DOHH2 (cell line): ENCODE measurements around the gene DRAXIN.

Experiments
- H3F3A ChIP-seq: fragments of 200-600 bp; sonication (generic), shearing (Covaris generic); 2 replicates; pipeline ENCODE4 v1.6.0; 2016; ENCODE audit warnings: antibody characterized with exemption, mild to moderate bottlenecking; ENCODE audit not compliant: control insufficient read depth, insufficient read depth
- H3K27ac ChIP-seq: fragments of 200-600 bp; sonication (generic); 2 replicates; pipeline ENCODE4 v1.5.1; 2014; ENCODE audit warnings: low read depth, mild to moderate bottlenecking, low read length, moderate library complexity
- H3K27me3 ChIP-seq: fragments of 200-600 bp; sonication (generic); 2 replicates; pipeline ENCODE4 v1.6.1; 2014; ENCODE audit warnings: mild to moderate bottlenecking, low read length, mixed read lengths; ENCODE audit not compliant: control insufficient read depth
- H3K36me3 ChIP-seq: fragments of 200-600 bp; sonication (generic); 2 replicates; pipeline ENCODE4 v1.6.1; 2014; ENCODE audit warnings: mild to moderate bottlenecking, low read length, moderate library complexity, mixed read lengths; ENCODE audit not compliant: control insufficient read depth
- H3K4me1 ChIP-seq: fragments of 200-600 bp; sonication (generic); 2 replicates; pipeline ENCODE4 v1.6.1; 2014; ENCODE audit warnings: mild to moderate bottlenecking, low read length, mixed read lengths; ENCODE audit not compliant: control insufficient read depth
- H3K4me2 ChIP-seq: fragments of 200-600 bp; sonication (generic); 2 replicates; pipeline ENCODE4 v1.6.0; 2014; ENCODE audit warnings: mild to moderate bottlenecking, low read length, moderate library complexity
- H3K4me3 ChIP-seq: fragments of 200-600 bp; sonication (generic); 2 replicates; pipeline ENCODE4 v1.5.1; 2014; ENCODE audit warnings: mild to moderate bottlenecking, low read length, mixed read lengths
- H3K79me2 ChIP-seq: fragments of 200-600 bp; sonication (generic); 2 replicates; pipeline ENCODE4 v1.6.1; 2014; ENCODE audit warnings: mild to moderate bottlenecking, low read length, mixed read lengths; ENCODE audit not compliant: control insufficient read depth
- H3K9me2 ChIP-seq: fragments of 200-600 bp; sonication (generic); replicated peaks from 2 replicates; pipeline ENCODE4 v1.6.1; 2014; ENCODE audit warnings: mild to moderate bottlenecking, low read length, mixed read lengths; ENCODE audit not compliant: control insufficient read depth
- H3K9me3 ChIP-seq: fragments of 200-600 bp; sonication (generic); 2 replicates; pipeline ENCODE4 v1.6.1; 2014; ENCODE audit warnings: antibody characterized with exemption, low read length, mixed read lengths; ENCODE audit not compliant: control insufficient read depth, insufficient read depth
- H4K20me1 ChIP-seq: fragments of 200-600 bp; sonication (generic); 2 replicates; pipeline ENCODE4 v1.6.0; 2014; ENCODE audit warnings: low read depth, mild to moderate bottlenecking, antibody characterized with exemption, low read length, moderate library complexity; ENCODE audit not compliant: control insufficient read depth, insufficient read depth
- EZH2phosphoT487 ChIP-seq: fragments of 200-600 bp; sonication (generic); IDR thresholded peaks from 2 replicates; pipeline ENCODE4 v1.6.1; 2017; ENCODE audit warnings: borderline replicate concordance, mild to moderate bottlenecking, antibody characterized with exemption, low read length, moderate library complexity, mixed read lengths
- TF ChIP-seq, protein P1 (sequence below): fragments of 200-600 bp; sonication (generic); IDR thresholded peaks from one replicate; pipeline ENCODE4 v1.5.1; 2014; ENCODE audit warnings: antibody characterized with exemption, mild to moderate bottlenecking, low read depth, low read length; ENCODE audit not compliant: poor library complexity, severe bottlenecking

The DRAXIN gene

DNA sequence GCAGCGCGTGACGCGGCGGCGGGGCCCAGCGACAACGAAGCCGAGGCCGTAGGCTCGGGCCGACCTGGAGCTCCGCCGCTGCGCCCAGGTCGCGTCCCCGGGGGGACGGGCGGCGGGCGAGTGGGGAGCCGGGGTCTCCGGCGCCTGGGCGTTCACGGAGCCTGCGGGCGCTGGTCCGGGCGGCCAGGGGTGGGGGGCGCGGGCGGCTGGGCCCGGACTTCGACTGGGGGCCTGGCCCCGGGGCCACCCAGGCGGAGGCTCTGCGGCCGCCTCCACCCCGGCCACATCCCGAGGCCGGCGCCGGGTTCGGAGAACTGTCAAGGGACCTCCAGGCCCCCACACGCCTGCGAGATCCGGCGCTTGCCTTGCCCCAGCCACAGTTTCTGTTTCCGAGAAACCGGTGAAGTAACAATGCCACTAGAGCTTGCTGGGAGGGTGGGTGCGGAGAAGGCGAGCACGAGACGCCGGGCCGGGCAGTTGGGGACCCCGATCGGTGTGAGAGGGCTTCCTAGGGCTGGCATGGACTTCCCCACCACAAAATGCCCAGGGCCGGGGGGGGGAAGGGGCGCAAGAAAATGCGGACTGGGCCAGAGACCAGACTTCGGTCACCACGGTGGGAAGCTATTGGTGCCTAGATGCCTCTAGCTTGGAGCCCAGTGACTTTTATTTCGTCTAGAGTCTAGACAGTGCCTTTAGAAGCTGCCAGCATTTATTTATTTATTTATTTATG is 27.0 kb upstream of the DRAXIN start:
- no peaks in the 10 kb centered on the region for H3K36me3 ChIP-seq
- H3K9me2 ChIP-seq: no peaks in the 10 kb centered on the region
- no peaks in the 10 kb centered on the region for H3K79me2 ChIP-seq
- peaks cover 4% of the 10 kb centered on the region for H3K27me3 ChIP-seq
- TF ChIP-seq, protein P1, sequence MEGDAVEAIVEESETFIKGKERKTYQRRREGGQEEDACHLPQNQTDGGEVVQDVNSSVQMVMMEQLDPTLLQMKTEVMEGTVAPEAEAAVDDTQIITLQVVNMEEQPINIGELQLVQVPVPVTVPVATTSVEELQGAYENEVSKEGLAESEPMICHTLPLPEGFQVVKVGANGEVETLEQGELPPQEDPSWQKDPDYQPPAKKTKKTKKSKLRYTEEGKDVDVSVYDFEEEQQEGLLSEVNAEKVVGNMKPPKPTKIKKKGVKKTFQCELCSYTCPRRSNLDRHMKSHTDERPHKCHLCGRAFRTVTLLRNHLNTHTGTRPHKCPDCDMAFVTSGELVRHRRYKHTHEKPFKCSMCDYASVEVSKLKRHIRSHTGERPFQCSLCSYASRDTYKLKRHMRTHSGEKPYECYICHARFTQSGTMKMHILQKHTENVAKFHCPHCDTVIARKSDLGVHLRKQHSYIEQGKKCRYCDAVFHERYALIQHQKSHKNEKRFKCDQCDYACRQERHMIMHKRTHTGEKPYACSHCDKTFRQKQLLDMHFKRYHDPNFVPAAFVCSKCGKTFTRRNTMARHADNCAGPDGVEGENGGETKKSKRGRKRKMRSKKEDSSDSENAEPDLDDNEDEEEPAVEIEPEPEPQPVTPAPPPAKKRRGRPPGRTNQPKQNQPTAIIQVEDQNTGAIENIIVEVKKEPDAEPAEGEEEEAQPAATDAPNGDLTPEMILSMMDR: no peak
- no peak for TF ChIP-seq EZH2phosphoT487
- peaks cover 8% of the 10 kb centered on the region for H3K4me1 ChIP-seq
- H4K20me1 ChIP-seq: no peaks in the 10 kb centered on the region
- peak overlapping the region; percentile 67 for H3K4me2 ChIP-seq
- no peaks in the 10 kb centered on the region for H3F3A ChIP-seq
- H3K4me3 ChIP-seq: peak overlapping the region; percentile 67
- H3K9me3 ChIP-seq: no peaks in the 10 kb centered on the region
- no peak overlapping the region for H3K27ac ChIP-seq

DNA sequence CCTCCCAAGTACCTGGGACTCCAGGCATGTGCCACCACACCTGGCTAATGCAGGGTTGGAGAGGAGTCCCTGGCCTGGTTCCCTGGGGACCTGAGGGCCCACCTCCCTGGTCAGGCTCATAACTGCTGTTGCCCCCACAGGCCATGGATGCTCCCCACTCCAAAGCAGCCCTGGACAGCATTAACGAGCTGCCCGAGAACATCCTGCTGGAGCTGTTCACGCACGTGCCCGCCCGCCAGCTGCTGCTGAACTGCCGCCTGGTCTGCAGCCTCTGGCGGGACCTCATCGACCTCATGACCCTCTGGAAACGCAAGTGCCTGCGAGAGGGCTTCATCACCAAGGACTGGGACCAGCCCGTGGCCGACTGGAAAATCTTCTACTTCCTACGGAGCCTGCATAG is 23.0 kb upstream of the DRAXIN start:
- no peak for TF ChIP-seq EZH2phosphoT487
- TF ChIP-seq, protein P1: no peak
- H3K4me2 ChIP-seq: no peak overlapping the region

DNA sequence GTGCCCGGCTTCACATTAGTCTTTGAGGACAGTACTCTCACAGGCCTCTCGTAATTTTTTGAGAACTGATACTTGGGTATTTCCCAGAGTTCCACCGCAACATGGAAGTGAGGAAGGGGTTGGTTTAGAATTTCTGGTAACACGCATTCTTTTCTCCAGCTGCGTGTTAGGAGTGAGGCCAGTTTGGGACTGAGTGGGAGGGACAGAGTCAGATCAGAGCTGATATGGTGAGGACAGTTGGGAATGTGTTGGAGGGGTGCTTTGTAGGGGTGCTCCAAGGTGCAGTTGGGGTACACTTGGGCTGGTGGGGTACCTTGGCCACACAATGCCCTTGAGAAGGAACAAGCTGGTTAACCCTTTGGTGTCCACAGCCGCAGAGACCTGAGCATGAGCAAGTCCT is 20.8 kb upstream of the DRAXIN start:
- Histone ChIP-seq H3K27me3 (no peaks in the 10 kb centered on the region), H3K9me2 (no peaks in the 10 kb centered on the region), H3K9me3 (no peaks in the 10 kb centered on the region), H4K20me1 (no peaks in the 10 kb centered on the region), H3K36me3 (peaks cover 18% of the 10 kb centered on the region), H3K4me3 (no peak overlapping the region), H3K4me2 (no peak overlapping the region), H3F3A (no peaks in the 10 kb centered on the region), H3K27ac (no peak overlapping the region), H3K79me2 (no peaks in the 10 kb centered on the region), H3K4me1 (no peaks in the 10 kb centered on the region)
- no peak for TF ChIP-seq EZH2phosphoT487
- TF ChIP-seq, protein P1: no peak

More for the DNA sequence above, 23.0 kb upstream of the DRAXIN start:
- Histone ChIP-seq H3K79me2 (no peaks in the 10 kb centered on the region), H3K4me1 (peaks cover 8% of the 10 kb centered on the region), H3K27ac (no peak overlapping the region), H4K20me1 (no peaks in the 10 kb centered on the region), H3K9me3 (no peaks in the 10 kb centered on the region), H3F3A (no peaks in the 10 kb centered on the region), H3K4me3 (no peak overlapping the region), H3K27me3 (peaks cover 4% of the 10 kb centered on the region), H3K36me3 (peaks cover 6% of the 10 kb centered on the region), H3K9me2 (no peaks in the 10 kb centered on the region)
